OCI-LY1 (cell line): ENCODE measurements around the gene BCL2A1.

Source experiments
- EZH2 ChIP-seq: fragments of 200-600 bp; sonication (generic), shearing (Covaris generic); IDR thresholded peaks from 2 replicates; pipeline ENCODE4 v1.8.0; 2017; ENCODE audit warnings: borderline replicate concordance, mixed run types, mild to moderate bottlenecking, antibody characterized with exemption, low read length, moderate library complexity, mixed read lengths
- TF ChIP-seq, protein P1 (sequence below): fragments of 200-600 bp; sonication (generic), shearing (Covaris generic); IDR thresholded peaks from 2 replicates; pipeline ENCODE4 v1.5.1; 2017; ENCODE audit warnings: mild to moderate bottlenecking, antibody characterized with exemption, low read length, moderate library complexity, mixed read lengths

DNA sequence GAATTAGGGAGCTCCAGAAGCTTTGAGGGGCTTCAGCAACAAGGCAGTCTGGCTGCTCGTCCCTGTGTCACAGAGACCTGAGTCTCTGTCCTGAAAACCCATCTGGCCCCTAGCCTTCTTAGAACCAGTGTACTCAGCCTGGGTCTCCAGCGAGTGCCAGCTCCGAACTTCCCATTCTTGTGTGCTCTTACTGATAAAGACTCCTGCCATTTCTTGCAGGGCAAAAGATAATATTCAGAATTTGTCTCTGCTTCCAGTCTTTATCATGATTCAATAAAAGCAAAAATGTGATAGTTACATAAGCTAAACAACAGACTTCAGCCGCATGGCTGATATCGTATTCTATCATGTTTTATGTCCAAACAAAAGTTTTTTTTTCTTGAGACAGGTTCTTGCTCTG lies 36.0 kb upstream of the BCL2A1 start:
- TF ChIP-seq, protein P1, sequence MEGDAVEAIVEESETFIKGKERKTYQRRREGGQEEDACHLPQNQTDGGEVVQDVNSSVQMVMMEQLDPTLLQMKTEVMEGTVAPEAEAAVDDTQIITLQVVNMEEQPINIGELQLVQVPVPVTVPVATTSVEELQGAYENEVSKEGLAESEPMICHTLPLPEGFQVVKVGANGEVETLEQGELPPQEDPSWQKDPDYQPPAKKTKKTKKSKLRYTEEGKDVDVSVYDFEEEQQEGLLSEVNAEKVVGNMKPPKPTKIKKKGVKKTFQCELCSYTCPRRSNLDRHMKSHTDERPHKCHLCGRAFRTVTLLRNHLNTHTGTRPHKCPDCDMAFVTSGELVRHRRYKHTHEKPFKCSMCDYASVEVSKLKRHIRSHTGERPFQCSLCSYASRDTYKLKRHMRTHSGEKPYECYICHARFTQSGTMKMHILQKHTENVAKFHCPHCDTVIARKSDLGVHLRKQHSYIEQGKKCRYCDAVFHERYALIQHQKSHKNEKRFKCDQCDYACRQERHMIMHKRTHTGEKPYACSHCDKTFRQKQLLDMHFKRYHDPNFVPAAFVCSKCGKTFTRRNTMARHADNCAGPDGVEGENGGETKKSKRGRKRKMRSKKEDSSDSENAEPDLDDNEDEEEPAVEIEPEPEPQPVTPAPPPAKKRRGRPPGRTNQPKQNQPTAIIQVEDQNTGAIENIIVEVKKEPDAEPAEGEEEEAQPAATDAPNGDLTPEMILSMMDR, result no peak
- no peak for TF ChIP-seq EZH2
